KMS-11 (cell line): ENCODE results near the gene AOX1.

Experiments used
- H2AFZ ChIP-seq: fragments of 200-600 bp; sonication (generic); 2 replicates; pipeline ENCODE4 v1.6.1; 2016; ENCODE audit warnings: antibody characterized with exemption, mixed run types, low read depth
- H3K27ac ChIP-seq: fragments of 200-600 bp; sonication (generic); 2 replicates; pipeline ENCODE4 v1.6.1; 2016; ENCODE audit warnings: mild to moderate bottlenecking, mixed run types
- H3K27me3 ChIP-seq: fragments of 200-600 bp; sonication (generic); 2 replicates; pipeline ENCODE4 v1.6.1; 2017; ENCODE audit warnings: mild to moderate bottlenecking, low read depth, mixed run types, moderate library complexity; ENCODE audit not compliant: insufficient read depth
- H3K36me3 ChIP-seq: fragments of 200-600 bp; sonication (generic); 2 replicates; pipeline ENCODE4 v1.6.1; 2017; ENCODE audit warnings: mild to moderate bottlenecking, mixed run types; ENCODE audit not compliant: insufficient read depth
- H3K4me1 ChIP-seq: fragments of 200-600 bp; sonication (generic); 2 replicates; pipeline ENCODE4 v1.6.1; 2016; ENCODE audit warnings: mild to moderate bottlenecking, low read depth, mixed run types; ENCODE audit not compliant: poor library complexity, severe bottlenecking
- H3K4me2 ChIP-seq: fragments of 200-600 bp; sonication (generic); 2 replicates; pipeline ENCODE4 v1.7.0; 2016; ENCODE audit warnings: mild to moderate bottlenecking, mixed run types
- H3K4me3 ChIP-seq: fragments of 200-600 bp; sonication (generic); IDR thresholded peaks from 2 replicates; pipeline ENCODE4 v1.6.1; 2017; ENCODE audit warnings: low read depth, low read length, mixed read lengths; ENCODE audit not compliant: insufficient read depth
- H3K79me2 ChIP-seq: fragments of 200-600 bp; sonication (generic); 2 replicates; pipeline ENCODE4 v1.6.1; 2016; ENCODE audit warnings: low read depth, mixed run types; ENCODE audit not compliant: insufficient read depth
- H3K9ac ChIP-seq: fragments of 200-600 bp; sonication (generic); 2 replicates; pipeline ENCODE4 v1.6.1; 2016; ENCODE audit warnings: mild to moderate bottlenecking, mixed run types
- H4K20me1 ChIP-seq: fragments of 200-600 bp; sonication (generic); 2 replicates; pipeline ENCODE4 v1.6.1; 2016; ENCODE audit warnings: mild to moderate bottlenecking, mixed run types; ENCODE audit not compliant: insufficient read depth
- CTCF ChIP-seq: fragments of 200-600 bp; sonication (generic); conservative IDR thresholded peaks from 2 replicates; pipeline ENCODE4 v1.6.1; 2017; ENCODE audit warnings: low read depth, mild to moderate bottlenecking, antibody characterized with exemption, low read length, moderate library complexity, mixed read lengths

The AOX1 gene

GRCh38 chr2:200575957-200576356 is 9.9 kb upstream of the AOX1 start:
- Histone ChIP-seq H3K9ac (no peak overlapping the region), H2AFZ (no peak overlapping the region), H3K4me1 (no peaks in the 10 kb centered on the region), H3K79me2 (no peaks in the 10 kb centered on the region), H3K4me2 (no peak overlapping the region), H3K4me3 (no peak overlapping the region), H4K20me1 (no peaks in the 10 kb centered on the region), H3K27ac (no peak overlapping the region), H3K36me3 (no peaks in the 10 kb centered on the region), H3K27me3 (no peaks in the 10 kb centered on the region)
- TF ChIP-seq CTCF, result peak; percentile 32; the same call in 1 of the 2 replicates

GRCh38 chr2:200577027-200577426 is 8.8 kb upstream of the AOX1 start:
- H3K4me1 ChIP-seq, result no peaks in the 10 kb centered on the region
- no peak overlapping the region for H3K4me2 ChIP-seq
- TF ChIP-seq CTCF, result no peak
- no peaks in the 10 kb centered on the region for H3K36me3 ChIP-seq
- no peaks in the 10 kb centered on the region for H3K79me2 ChIP-seq
- no peaks in the 10 kb centered on the region for H4K20me1 ChIP-seq
- no peaks in the 10 kb centered on the region for H3K27me3 ChIP-seq
- H3K27ac ChIP-seq, result no peak overlapping the region
- H3K9ac ChIP-seq, result no peak overlapping the region
- H2AFZ ChIP-seq, result no peak overlapping the region
- no peak overlapping the region for H3K4me3 ChIP-seq

- no peaks in the 10 kb centered on the region for H3K27me3 ChIP-seq
- no peak overlapping the region for H3K9ac ChIP-seq
- TF ChIP-seq CTCF, result peak; percentile 45
- H3K27ac ChIP-seq, result no peak overlapping the region
- no peak overlapping the region for H2AFZ ChIP-seq
- no peaks in the 10 kb centered on the region for H3K36me3 ChIP-seq
- H3K4me3 ChIP-seq, result no peak overlapping the region
- H4K20me1 ChIP-seq, result no peaks in the 10 kb centered on the region
- H3K4me2 ChIP-seq, result no peak overlapping the region
- no peaks in the 10 kb centered on the region for H3K79me2 ChIP-seq
- no peaks in the 10 kb centered on the region for H3K4me1 ChIP-seq
Measured at GRCh38 chr2:200578778-200579177, 7.0 kb upstream of the AOX1 start.

GRCh38 chr2:200584639-200585038 is 1.2 kb upstream of the AOX1 start:
- no peak overlapping the region for H3K27ac ChIP-seq
- no peak overlapping the region for H3K4me2 ChIP-seq
- H3K27me3 ChIP-seq, result no peaks in the 10 kb centered on the region
- no peak overlapping the region for H2AFZ ChIP-seq
- no peak for TF ChIP-seq CTCF
- no peaks in the 10 kb centered on the region for H4K20me1 ChIP-seq
- H3K4me1 ChIP-seq, result no peaks in the 10 kb centered on the region
- no peak overlapping the region for H3K4me3 ChIP-seq
- H3K79me2 ChIP-seq, result no peaks in the 10 kb centered on the region
- no peaks in the 10 kb centered on the region for H3K36me3 ChIP-seq
- no peak overlapping the region for H3K9ac ChIP-seq
